NCI-H345 treated with DMSO at 0.1 percent for 48 hours (cell line): Measurements from ENCODE around the gene OST4.
"Not testable (repeated sequence)": the region's sequence is repeated elsewhere in the genome, so short reads cannot be mapped to it uniquely, and the experiment has no call there.

ENCODE experiments used
- DNase-seq: peaks from one replicate; lab custom pipeline; 2025; ENCODE audit not compliant: unreplicated experiment; lab: John Stamatoyannopoulos, UW

The OST4 gene

GRCh38 chr2:27071277-27071989, at the start of gene OST4:
Gene OST4, minus strand, starts transcription at chr2:27071654.
- DNase-seq: peak; percentile 82

- DNase-seq: not testable (repeated sequence)
Observed at GRCh38 chr2:27119330-27119670, 47.8 kb upstream of the OST4 start.

DNA sequence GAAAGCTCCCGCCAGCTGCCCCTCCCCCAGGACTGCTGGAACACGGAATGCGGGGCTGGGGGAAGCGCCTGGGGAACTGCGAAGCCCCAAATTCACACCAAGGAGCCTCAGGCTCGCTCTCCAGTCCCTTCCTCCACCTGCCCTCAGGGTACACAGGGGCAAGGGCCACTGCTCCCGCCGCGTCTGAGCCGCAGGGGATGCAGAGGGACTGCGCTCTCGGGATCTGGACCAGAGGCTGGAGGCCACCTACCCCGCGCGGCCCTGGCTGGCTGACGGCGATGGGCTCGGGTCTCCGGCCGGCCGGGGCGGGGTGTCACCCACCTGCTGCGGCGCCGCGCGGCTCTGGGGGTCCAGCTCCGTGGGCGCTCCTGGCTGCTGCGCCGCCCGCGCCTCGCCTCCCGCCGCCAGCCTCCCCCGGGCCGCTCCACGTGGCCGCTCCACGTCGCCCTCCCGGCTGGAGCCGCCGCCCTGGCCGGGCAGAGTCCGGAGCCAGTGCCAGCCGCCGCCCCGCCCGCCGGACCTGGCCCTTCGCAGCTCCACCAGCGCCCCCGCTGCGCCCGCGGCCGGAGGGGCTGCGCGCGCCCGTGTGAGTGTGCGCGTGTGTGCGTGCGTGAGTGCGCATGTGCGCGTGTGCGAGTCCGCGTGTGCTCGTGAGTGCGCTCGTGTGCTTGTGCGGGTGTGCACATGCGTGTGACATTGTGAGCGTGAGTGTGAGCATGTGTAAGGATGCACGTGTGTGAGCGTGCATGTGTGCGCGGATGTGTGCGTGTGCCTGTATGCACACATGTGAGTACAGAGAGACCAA, 47.3 kb upstream of the OST4 start, which contains the start of gene CGREF1:
Gene CGREF1, minus strand, starts transcription at position 604 of the 805 bp plus-strand sequence. CDS start 14,762 bp downstream, outside the sequence.
- no peak for DNase-seq

DNA sequence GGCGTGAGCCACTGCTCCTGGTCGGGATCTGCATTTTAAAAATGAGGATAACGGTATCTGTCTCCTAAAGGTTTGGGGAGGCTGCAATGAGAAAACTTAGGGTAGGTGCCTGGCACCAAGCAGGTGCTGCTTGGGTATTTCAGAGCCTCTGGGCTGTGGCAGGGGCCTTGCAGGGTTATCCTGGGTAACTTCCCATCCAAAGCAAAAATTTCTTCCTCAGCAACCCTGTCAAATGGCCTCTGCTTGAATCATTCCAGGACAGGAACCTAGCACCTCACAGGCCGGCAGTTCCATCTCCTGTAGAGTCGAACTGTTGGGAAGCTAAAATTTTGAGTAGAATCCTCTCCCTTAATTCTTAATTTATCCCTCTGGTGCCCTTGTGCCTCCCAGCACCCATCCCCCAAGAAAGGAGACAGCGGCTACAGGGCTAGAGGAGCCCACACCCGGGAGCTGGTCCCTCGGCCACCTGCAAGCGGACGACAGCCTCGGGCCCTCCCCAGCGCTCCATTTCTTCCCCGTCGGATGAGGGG, 46.6 kb upstream of the OST4 start:
- DNase-seq: no peak

DNA sequence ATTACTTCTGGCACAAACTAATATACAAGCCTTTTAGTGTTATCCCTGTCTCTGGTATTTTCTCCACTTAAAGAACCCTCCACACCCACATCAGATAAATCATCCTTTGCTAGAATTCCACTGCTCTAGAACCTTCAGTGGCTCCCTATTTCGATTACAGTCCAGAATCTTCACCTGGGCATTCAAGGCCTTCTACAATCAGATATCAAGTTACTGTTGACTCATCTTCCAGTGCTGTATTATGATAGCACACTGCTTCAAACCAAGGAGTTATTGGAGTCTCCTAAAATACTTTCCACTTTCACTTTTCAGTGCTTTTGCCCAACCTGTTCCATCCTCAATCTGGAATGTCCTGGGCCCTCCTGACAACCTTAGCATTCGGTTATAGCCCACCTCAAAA, 44.1 kb upstream of the OST4 start:
- no peak for DNase-seq

GRCh38 chr2:27111392-27112078, 40.1 kb upstream of the OST4 start:
- DNase-seq: not testable (repeated sequence)

- DNase-seq: not testable (repeated sequence)
Observed at GRCh38 chr2:27110603-27111352, 39.3 kb upstream of the OST4 start.

GRCh38 chr2:27109083-27109482, 37.6 kb upstream of the OST4 start:
- DNase-seq: no peak

DNA sequence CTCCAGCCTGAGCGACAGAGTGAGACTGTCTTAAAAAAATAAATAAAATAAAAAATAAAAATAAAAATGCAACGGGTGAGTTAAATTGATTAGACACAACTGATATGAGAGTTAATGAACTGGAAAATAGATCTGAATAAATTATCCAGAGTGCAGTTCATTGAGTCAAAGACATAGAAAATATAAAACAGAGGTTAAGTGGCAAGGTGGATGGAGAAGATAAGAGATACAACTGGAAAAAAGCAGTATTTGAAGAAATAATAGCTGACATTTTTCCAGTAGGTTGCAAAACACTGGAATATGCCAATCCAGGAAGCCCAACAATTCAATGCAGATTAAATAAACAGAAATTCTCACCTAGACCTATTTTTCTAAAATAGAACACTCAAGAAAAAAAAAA, 36.8 kb upstream of the OST4 start:
- no peak for DNase-seq

- DNase-seq: no peak
Observed at GRCh38 chr2:27105981-27106380, 34.5 kb upstream of the OST4 start.

DNA sequence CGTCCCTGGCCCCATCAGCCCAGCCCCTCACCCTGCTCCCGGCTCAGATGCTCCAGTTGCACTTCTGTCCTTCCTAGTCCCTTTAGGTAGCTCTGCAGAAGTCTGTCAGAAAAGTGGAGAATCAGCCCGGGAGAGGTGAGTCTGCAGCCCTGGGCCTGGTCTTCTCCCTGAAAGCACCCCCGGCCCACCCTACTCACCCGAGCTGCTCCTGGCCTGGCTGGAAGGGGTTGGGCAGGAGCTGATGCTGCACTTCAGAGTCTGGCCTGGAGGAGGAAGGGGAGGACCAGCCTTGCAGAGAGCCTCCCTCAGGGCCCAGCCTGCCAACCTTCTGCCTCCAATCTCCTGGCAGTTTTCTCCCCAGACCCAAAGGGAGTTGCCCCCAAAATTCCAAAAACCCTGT, 30.9 kb upstream of the OST4 start:
- DNase-seq: no peak

DNA sequence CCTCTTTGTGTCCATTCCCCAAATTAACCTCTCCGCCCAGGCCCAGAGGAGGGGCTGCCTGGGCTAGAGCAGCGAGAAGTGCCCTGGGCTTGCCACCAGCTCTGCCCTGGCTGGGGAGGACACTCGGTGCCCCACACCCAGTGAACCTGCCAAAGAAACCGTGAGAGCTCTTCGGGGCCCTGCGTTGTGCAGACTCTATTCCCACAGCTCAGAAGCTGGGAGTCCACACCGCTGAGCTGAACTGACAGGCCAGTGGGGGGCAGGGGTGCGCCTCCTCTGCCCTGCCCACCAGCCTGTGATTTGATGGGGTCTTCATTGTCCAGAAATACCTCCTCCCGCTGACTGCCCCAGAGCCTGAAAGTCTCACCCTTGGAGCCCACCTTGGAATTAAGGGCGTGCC, 28.6 kb upstream of the OST4 start:
- no peak for DNase-seq

DNA sequence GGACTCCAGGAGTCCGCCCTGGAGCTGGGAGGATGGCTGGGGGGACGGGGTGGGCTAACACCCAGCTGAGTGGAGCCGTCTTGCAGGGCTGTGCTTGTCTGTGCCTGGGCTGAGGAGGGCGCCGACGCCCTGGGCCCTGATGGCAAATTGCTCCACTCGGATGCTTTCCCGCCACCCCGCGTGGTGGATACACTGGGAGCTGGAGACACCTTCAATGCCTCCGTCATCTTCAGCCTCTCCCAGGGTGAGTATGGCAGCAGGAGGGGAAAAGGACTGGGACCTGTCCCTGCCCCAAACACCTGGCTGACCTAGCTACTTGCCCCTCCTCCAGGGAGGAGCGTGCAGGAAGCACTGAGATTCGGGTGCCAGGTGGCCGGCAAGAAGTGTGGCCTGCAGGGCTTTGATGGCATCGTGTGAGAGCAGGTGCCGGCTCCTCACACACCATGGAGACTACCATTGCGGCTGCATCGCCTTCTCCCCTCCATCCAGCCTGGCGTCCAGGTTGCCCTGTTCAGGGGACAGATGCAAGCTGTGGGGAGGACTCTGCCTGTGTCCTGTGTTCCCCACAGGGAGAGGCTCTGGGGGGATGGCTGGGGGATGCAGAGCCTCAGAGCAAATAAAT, 28.0 kb upstream of the OST4 start:
- no peak for DNase-seq

- DNase-seq: no peak
Observed at GRCh38 chr2:27097341-27097740, 25.9 kb upstream of the OST4 start.

DNA sequence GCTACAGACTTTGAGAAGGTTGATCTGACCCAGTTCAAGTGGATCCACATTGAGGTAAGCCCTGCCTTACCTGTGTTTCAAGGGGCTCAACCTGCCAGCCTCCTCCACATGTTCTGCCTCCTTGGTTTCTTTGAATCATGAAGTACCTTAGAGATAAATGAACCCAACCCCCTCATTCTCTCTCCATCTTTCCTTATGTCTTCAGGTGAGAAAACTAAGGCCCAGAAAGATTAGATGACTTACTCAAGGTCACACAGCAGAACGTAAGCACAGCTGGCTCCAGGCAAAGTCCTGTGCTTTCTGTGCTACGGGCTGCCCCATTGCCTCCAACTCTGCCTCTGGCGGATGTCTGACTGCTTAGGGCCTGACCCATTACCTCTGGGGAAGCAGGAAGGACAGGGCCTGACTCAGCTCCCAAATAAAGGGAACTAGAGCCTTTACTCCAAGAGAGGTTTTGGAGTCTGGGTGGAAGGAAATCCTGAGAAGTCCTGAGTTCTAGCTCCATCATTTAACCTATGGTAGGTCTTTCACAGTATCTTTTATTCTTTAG, 25.4 kb upstream of the OST4 start:
- DNase-seq: no peak

DNA sequence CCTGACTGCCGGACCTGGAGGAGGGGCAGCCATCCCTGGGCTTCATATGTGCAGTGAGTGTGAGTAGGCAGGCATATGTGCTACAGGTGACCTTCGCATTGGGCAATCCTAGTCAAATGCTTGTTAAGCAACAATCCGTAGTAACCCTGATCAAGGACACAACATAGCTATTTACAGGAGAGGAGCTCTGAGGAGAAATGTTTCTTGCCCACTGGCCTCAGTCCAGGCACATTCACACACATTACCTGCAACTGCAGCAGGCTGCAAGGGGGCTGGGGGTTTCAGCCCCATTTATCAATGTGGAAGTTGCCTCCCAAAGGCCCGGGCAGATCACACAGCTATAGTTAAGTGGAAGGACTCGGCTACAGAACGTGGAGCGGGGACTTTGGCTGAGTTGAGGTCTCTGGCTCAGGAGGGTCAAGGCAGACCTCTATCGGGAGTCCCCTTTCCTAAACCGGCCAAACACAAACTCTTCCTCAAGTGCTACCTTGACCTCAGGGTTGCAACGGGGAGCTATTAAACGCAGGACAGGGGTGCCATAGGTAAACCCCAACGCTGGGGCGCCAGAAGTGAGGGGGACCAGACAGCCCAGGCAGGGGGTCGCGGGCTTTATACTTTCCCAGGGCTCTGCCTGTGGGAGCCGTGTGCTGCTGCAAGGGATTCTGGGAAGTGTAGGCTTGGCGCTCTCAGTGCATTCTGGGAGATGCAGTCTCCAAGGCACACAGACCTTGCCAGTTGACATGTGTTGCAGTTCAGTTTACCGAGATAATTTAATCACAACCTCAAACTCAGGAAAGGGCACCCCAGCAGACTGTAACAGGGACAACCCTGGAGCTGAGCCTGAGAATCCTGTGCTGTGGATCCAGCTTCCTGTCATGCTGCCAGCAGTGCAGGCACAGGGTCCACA, 24.5 kb upstream of the OST4 start:
- DNase-seq: no peak

DNA sequence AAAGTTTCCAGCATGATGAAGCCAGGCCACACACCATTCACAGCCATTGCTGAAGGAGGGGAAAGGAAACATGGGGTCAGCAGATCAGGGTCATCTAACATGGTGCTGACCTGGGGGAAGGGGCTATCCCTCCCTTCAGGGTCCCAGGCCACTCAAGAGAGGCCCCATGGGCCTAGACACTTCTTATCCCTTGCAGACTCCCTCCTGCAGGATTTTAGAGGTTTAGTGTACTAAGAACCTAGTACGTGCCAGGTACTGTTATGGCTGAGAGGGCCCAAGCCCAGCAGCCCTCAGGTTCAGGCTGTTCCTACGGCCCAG, 23.9 kb upstream of the OST4 start:
- DNase-seq: no peak

DNA sequence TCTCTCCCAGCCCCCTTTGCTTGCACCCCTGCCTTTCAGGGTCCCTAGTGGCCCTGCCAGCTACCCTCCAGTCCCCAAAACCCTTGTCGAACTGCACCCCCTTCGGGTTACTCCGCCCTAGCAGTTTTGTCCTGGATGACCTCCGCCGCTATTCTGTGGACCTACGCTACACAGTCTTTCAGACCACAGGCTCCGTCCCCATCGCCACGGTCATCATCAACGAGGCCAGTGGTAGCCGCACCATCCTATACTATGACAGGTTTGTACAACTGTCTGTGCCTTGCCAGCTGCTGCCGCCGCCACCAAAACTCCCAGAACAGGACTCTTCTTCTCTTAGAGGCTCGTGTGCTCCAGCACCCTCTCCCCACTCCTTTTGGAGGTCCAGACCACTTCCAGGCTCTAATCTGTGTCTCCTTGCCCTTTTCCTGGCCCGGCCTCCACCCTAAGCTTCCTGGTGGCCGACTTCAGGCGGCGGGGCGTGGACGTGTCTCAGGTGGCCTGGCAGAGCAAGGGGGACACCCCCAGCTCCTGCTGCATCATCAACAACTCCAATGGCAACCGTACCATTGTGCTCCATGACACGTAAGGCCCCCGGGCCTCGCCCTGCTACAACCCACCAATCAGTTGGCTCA, 23.0 kb upstream of the OST4 start:
- DNase-seq: no peak
